Stimulated activated CD8-positive, alpha-beta memory T cell treated with anti-CD3 and anti-CD28 coated beads, Interleukin-7, amount 100 ng/mL, for 24 hours (primary cell): Measurements from ENCODE around the gene NT5C2.
"Not testable (repeated sequence)": the region's sequence is repeated elsewhere in the genome, so short reads cannot be mapped to it uniquely, and the experiment has no call there.

Experiments used
- DNase-seq: peaks from one replicate; pipeline ENCODE4 v3.0.0-alpha.2; 2020; ENCODE audit warnings: low read depth

Gene NT5C2

GRCh38 chr10:103083977-103084320, 109.1 kb downstream of the NT5C2 start:
- no peak for DNase-seq

GRCh38 chr10:103083266-103083976, 109.7 kb downstream of the NT5C2 start:
- no peak for DNase-seq

GRCh38 chr10:103082683-103083082, 110.4 kb downstream of the NT5C2 start:
- no peak for DNase-seq

GRCh38 chr10:103080891-103081581, 112.0 kb downstream of the NT5C2 start:
- no peak for DNase-seq

GRCh38 chr10:103079946-103080345, 113.1 kb downstream of the NT5C2 start:
- DNase-seq: no peak

GRCh38 chr10:103079100-103079499, 114.0 kb downstream of the NT5C2 start:
- no peak for DNase-seq

GRCh38 chr10:103078676-103079075, 114.4 kb downstream of the NT5C2 start:
- no peak for DNase-seq

- DNase-seq: no peak
Measured at GRCh38 chr10:103078309-103078615, 114.8 kb downstream of the NT5C2 start.

- no peak for DNase-seq
Measured at GRCh38 chr10:103077491-103078308, 115.4 kb downstream of the NT5C2 start.

GRCh38 chr10:103077020-103077419, 116.1 kb downstream of the NT5C2 start:
- DNase-seq: no peak

- DNase-seq: no peak
Measured at GRCh38 chr10:103072891-103073290, 120.2 kb downstream of the NT5C2 start.

GRCh38 chr10:103072276-103072675, 120.8 kb downstream of the NT5C2 start:
- no peak for DNase-seq

GRCh38 chr10:103069453-103070331, 123.4 kb downstream of the NT5C2 start:
- peak; percentile 33 for DNase-seq

- DNase-seq: no peak
Measured at GRCh38 chr10:103067956-103068355, 125.1 kb downstream of the NT5C2 start.

GRCh38 chr10:103067484-103067883, 125.6 kb downstream of the NT5C2 start:
- DNase-seq: no peak

- DNase-seq: not testable (repeated sequence)
Measured at GRCh38 chr10:103067099-103067477, 126.0 kb downstream of the NT5C2 start.

GRCh38 chr10:103066141-103067098, 126.7 kb downstream of the NT5C2 start:
- no peak for DNase-seq

- no peak for DNase-seq
Measured at GRCh38 chr10:103064956-103065355, 128.1 kb downstream of the NT5C2 start.

- DNase-seq: no peak
Measured at GRCh38 chr10:103062854-103063590, 130.1 kb downstream of the NT5C2 start.

- DNase-seq: no peak
Measured at GRCh38 chr10:103060575-103060974, 132.5 kb downstream of the NT5C2 start.
